ENCODE measurements around the gene ITGAX. TPM values are rescaled to one million over a fixed set of nuclear protein-coding genes. Genes with fewer than 3 reads are reported as not detected.

The ITGAX gene
- total RNA-seq, 4 donors from 2014 or later = 1.2 to 3.8 (median 3.7) TPM; not detected in 1

DNA sequence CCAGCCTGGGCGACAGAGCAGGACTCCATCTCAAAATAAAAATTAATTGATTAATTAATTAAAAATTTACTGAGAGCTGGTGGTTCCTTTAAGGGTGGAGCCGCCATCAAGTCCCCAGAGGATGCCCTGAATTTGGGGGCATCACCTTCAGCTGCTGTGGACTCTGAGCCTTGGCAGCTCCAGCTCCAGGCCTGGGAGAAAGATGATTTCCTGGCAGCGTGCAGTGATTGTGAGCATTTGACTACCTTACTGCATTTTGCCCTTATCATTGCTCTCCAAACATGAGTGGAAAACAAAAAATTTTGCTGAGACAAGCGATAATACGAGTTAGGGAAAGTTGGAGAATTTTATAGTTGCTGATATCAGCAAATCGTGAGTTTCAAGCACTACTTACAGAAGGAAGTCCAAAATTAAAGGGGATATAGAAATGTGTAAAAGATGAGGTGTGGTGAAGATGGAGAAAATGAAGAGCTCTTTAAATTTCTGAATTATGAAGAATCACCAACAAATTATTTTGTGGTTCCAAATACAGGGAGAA lies 35.6 kb downstream of the ITGAX start:
- Histone ChIP-seq H3K4me1 (peaks cover 0 to under 1% (median 0%) of the 10 kb centered on the region in 4 donors), H3K27me3 (peaks cover 5% of the 10 kb centered on the region), H3K9me3 (no peaks in the 10 kb centered on the region), H3K36me3 (no peaks in the 10 kb centered on the region), H3K27ac (no peak overlapping the region), H3K4me3 (no peak overlapping the region)
- TF ChIP-seq POLR2A (IDR thresholded peaks at IDR 0.05) (no peak), POLR2AphosphoS5 (IDR thresholded peaks at IDR 0.05) (no peak), EP300 (IDR thresholded peaks at IDR 0.05; ENCODE audit: low read depth) (no peak)
- TF ChIP-seq, protein P1, sequence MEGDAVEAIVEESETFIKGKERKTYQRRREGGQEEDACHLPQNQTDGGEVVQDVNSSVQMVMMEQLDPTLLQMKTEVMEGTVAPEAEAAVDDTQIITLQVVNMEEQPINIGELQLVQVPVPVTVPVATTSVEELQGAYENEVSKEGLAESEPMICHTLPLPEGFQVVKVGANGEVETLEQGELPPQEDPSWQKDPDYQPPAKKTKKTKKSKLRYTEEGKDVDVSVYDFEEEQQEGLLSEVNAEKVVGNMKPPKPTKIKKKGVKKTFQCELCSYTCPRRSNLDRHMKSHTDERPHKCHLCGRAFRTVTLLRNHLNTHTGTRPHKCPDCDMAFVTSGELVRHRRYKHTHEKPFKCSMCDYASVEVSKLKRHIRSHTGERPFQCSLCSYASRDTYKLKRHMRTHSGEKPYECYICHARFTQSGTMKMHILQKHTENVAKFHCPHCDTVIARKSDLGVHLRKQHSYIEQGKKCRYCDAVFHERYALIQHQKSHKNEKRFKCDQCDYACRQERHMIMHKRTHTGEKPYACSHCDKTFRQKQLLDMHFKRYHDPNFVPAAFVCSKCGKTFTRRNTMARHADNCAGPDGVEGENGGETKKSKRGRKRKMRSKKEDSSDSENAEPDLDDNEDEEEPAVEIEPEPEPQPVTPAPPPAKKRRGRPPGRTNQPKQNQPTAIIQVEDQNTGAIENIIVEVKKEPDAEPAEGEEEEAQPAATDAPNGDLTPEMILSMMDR (IDR thresholded peaks at IDR 0.05) = no peak
- in situ Hi-C loops (cut with MboI; ENCODE audit: low pct_ligation_motif_present in 1 of 4, low pct_unique_long_range_greater_than_20kb in 1 of 4, low sequenced_read_pairs in 3 of 4) (loop anchor here in 1 of 4 donors (25.0 kb wide), 1 partner anchor 97 kb away; the partner anchor contains the start of gene SLC5A2), intact Hi-C loops (cut with DNase I; ENCODE audit: low total_unique reads) (no loop called here)
- no peak for DNase-seq
- 76% methylated on average over 6 of the region's 6 CpGs; no CpG with 5 or more reads in 1 of the 2 donors for WGBS, 2 donors (ENCODE audit: low coverage in 1 of 2)

DNA sequence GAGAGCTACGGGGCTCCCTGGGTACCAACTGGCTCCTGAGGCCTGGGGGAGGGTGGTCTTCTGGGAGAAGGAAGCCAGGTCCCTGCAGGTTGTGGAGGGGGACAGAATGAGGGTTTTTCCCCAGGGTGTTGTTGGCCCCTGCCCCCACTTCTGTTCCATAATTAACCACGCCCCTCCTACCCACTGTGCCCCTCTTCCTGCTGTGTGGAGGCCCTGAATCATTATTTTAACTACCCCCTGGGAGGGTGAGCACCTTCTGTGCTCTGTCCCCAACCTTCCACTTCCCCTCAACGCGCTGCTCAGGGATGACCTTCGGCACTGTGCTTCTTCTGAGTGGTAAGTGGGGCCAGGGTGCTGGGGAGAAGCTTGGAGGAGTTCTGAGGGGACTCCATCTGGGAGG lies 38.1 kb downstream of the ITGAX start, which contains the start of gene ITGAD:
Gene ITGAD (plus strand): TSS at position 280 of the 400 bp plus-strand sequence. CDS start 26 bp downstream, at position 306.
- in situ Hi-C loops (cut with MboI; ENCODE audit: low pct_ligation_motif_present in 1 of 4, low pct_unique_long_range_greater_than_20kb in 1 of 4, low sequenced_read_pairs in 3 of 4) (loop anchor here in 1 of 4 donors (25.0 kb wide), 1 partner anchor 94 kb away; the partner anchor contains the start of gene SLC5A2), intact Hi-C loops (cut with DNase I; ENCODE audit: low total_unique reads) (no loop called here)
- no peaks in the 10 kb centered on the region for H3K4me1 ChIP-seq
- WGBS, 2 donors (ENCODE audit: low coverage in 1 of 2) = 55% methylated on average over 5 of the region's 5 CpGs; no CpG with 5 or more reads in 1 of the 2 donors
- no peaks in the 10 kb centered on the region for H3K27me3 ChIP-seq
- no peaks in the 10 kb centered on the region for H3K36me3 ChIP-seq
- no peaks in the 10 kb centered on the region for H3K9me3 ChIP-seq
- H3K27ac ChIP-seq = no peak within 1 kb of the TSS
- DNase-seq = no peak
- TF ChIP-seq, protein P1 (IDR thresholded peaks at IDR 0.05) = no peak
- TF ChIP-seq EP300 (IDR thresholded peaks at IDR 0.05; ENCODE audit: low read depth) (no peak), POLR2AphosphoS5 (IDR thresholded peaks at IDR 0.05) (no peak), POLR2A (IDR thresholded peaks at IDR 0.05) (no peak)
- H3K4me3 ChIP-seq = no peak within 1 kb of the TSS

DNA sequence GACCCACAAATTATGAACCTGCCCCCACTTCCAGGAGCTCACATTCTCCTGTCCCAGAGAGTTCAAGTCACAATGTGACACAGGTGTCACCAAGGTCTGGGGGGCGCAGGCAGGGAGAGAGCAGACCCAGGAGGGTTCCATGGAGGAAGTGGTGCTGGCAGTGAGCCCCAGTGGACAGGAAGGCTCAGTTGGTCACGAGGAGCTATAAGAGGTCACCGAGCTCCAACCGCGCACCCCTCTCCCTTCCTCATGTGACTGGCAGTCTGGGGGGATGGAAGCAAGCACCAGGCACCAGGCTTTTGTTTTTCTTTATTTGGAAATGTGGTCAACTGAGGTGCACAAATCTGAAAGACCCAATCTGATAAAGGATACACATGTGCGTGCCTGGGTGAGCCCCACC lies 40.7 kb downstream of the ITGAX start:
- Histone ChIP-seq H3K4me1 (no peaks in the 10 kb centered on the region), H3K4me3 (no peak overlapping the region), H3K27ac (no peak overlapping the region), H3K9me3 (no peaks in the 10 kb centered on the region), H3K27me3 (no peaks in the 10 kb centered on the region), H3K36me3 (no peaks in the 10 kb centered on the region)
- in situ Hi-C loops (cut with MboI; ENCODE audit: low pct_ligation_motif_present in 1 of 4, low pct_unique_long_range_greater_than_20kb in 1 of 4, low sequenced_read_pairs in 3 of 4) = loop anchor here in 1 of 4 donors (25.0 kb wide), 1 partner anchor 92 kb away; the partner anchor contains the start of gene SLC5A2
- peak; percentile 27 for DNase-seq
- intact Hi-C loops (cut with DNase I; ENCODE audit: low total_unique reads) = no loop called here
- TF ChIP-seq, protein P1 (IDR thresholded peaks at IDR 0.05) = no peak
- TF ChIP-seq POLR2AphosphoS5 (IDR thresholded peaks at IDR 0.05) (no peak), POLR2A (IDR thresholded peaks at IDR 0.05) (no peak), EP300 (IDR thresholded peaks at IDR 0.05; ENCODE audit: low read depth) (no peak)
- 63 to 76% methylated on average over 2 to 6 of the region's 6 CpGs for WGBS, 2 donors (ENCODE audit: low coverage in 1 of 2)

DNA sequence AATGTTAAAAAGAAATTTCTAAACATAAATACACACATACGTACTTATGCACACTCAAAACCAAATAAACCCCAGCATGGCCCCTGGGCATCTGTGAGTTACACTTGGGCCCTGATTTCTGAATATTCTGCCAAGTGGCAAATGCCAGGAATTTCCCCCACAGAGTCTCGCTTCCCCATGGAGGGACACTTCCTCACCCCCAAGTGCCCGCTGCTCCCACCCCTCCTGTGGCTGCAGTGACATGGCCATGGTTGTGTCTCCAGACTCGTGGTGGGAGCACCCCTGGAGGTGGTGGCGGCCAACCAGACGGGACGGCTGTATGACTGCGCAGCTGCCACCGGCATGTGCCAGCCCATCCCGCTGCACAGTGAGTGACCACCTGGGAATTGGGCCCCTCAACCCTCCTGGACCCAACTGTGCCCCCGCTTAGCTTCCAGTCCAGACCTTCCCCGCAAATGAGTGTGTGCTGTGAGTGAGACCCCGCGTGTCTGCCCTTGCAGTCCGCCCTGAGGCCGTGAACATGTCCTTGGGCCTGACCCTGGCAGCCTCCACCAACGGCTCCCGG lies 42.2 kb downstream of the ITGAX start:
- no peak for DNase-seq
- H3K36me3 ChIP-seq = no peaks in the 10 kb centered on the region
- intact Hi-C loops (cut with DNase I; ENCODE audit: low total_unique reads) (no loop called here), in situ Hi-C loops (cut with MboI; ENCODE audit: low pct_ligation_motif_present in 1 of 4, low pct_unique_long_range_greater_than_20kb in 1 of 4, low sequenced_read_pairs in 3 of 4) (loop anchor here in 1 of 4 donors (25.0 kb wide), 1 partner anchor 90 kb away; the partner anchor contains the start of gene SLC5A2)
- no peaks in the 10 kb centered on the region for H3K4me1 ChIP-seq
- TF ChIP-seq POLR2AphosphoS5 (IDR thresholded peaks at IDR 0.05) (no peak), POLR2A (IDR thresholded peaks at IDR 0.05) (no peak), EP300 (IDR thresholded peaks at IDR 0.05; ENCODE audit: low read depth) (no peak)
- TF ChIP-seq, protein P1 (IDR thresholded peaks at IDR 0.05) = no peak
- 60 to 80% methylated on average over 1 to 11 of the region's 18 CpGs for WGBS, 2 donors (ENCODE audit: low coverage in 1 of 2)
- H3K27me3 ChIP-seq = no peaks in the 10 kb centered on the region
- no peaks in the 10 kb centered on the region for H3K9me3 ChIP-seq
- H3K27ac ChIP-seq = no peak overlapping the region
- H3K4me3 ChIP-seq = no peak overlapping the region
